H9 (cell line): ENCODE data around the gene WDFY1. TPM values are rescaled to one million over a fixed set of nuclear protein-coding genes. Genes with fewer than 3 reads are reported as not detected.
A peak's percentile ranks its signal among the peaks of the same experiment; 100 is the strongest.

Experiments
- DNase-seq: peaks from one replicate; pipeline ENCODE4 v3.0.0-alpha.2; 2017
- H2AFZ ChIP-seq: one replicate; pipeline ENCODE4 v1.6.1; 2013; ENCODE audit warnings: mild to moderate bottlenecking, low read length, control low read depth, moderate library complexity
- H2AK5ac ChIP-seq: 2 replicates; pipeline ENCODE4 v1.6.1; 2013; ENCODE audit warnings: low read length, control low read depth, mixed read lengths; ENCODE audit not compliant: insufficient read length
- H2BK120ac ChIP-seq: one replicate; pipeline ENCODE4 v1.6.1; 2013; ENCODE audit warnings: low read depth, mild to moderate bottlenecking, low read length, control low read depth, inconsistent platforms; ENCODE audit not compliant: poor library complexity, severe bottlenecking
- H2BK12ac ChIP-seq: 2 replicates; pipeline ENCODE4 v1.6.1; 2013; ENCODE audit warnings: low read length, control low read depth, mixed read lengths, low read depth; ENCODE audit not compliant: insufficient read length
- H2BK15ac ChIP-seq: 2 replicates; pipeline ENCODE4 v1.6.1; 2013; ENCODE audit warnings: low read depth, low read length, control low read depth
- H2BK20ac ChIP-seq: one replicate; pipeline ENCODE4 v1.6.1; 2013; ENCODE audit warnings: low read depth, mild to moderate bottlenecking, low read length, control low read depth, inconsistent platforms; ENCODE audit not compliant: poor library complexity, severe bottlenecking
- H2BK5ac ChIP-seq: 2 replicates; pipeline ENCODE4 v1.6.1; 2013; ENCODE audit warnings: low read length, control low read depth, mixed read lengths; ENCODE audit not compliant: insufficient read length
- H3K14ac ChIP-seq: 2 replicates; pipeline ENCODE4 v1.6.1; 2013; ENCODE audit warnings: low read length, control low read depth; ENCODE audit not compliant: insufficient read depth
- H3K18ac ChIP-seq: 2 replicates; pipeline ENCODE4 v1.6.1; 2013; ENCODE audit warnings: low read depth, mild to moderate bottlenecking, mixed read lengths, low read length, control low read depth; ENCODE audit not compliant: insufficient read length
- H3K23ac ChIP-seq: 2 replicates; pipeline ENCODE4 v1.6.1; 2013; ENCODE audit warnings: low read length, control low read depth, mixed read lengths, low read depth; ENCODE audit not compliant: insufficient read length
- H3K23me2 ChIP-seq: 2 replicates; pipeline ENCODE4 v1.6.1; 2013; ENCODE audit warnings: low read depth, mild to moderate bottlenecking, mixed read lengths, low read length, control low read depth; ENCODE audit not compliant: insufficient read length, poor library complexity, severe bottlenecking
- H3K27ac ChIP-seq: 2 replicates; pipeline ENCODE4 v1.5.1; 2013; ENCODE audit warnings: low read length, control low read depth, mixed read lengths, low read depth; ENCODE audit not compliant: insufficient read length
- H3K27me3 ChIP-seq: 2 replicates; pipeline ENCODE4 v1.6.1; 2013; ENCODE audit warnings: low read length, control low read depth, inconsistent platforms; ENCODE audit not compliant: insufficient read depth
- H3K4ac ChIP-seq: 2 replicates; pipeline ENCODE4 v1.6.1; 2013; ENCODE audit warnings: low read depth, mild to moderate bottlenecking, control low read depth, inconsistent platforms, low read length, moderate library complexity
- H3K4me1 ChIP-seq: 2 replicates; pipeline ENCODE4 v1.6.1; 2013; ENCODE audit warnings: low read length, control low read depth, inconsistent platforms; ENCODE audit not compliant: insufficient read depth
- H3K4me2 ChIP-seq: 2 replicates; pipeline ENCODE4 v1.6.1; 2013; ENCODE audit warnings: low read length, control low read depth, mixed read lengths; ENCODE audit not compliant: insufficient read length, insufficient read depth
- H3K56ac ChIP-seq: 2 replicates; pipeline ENCODE4 v1.6.1; 2013; ENCODE audit warnings: low read depth, mild to moderate bottlenecking, mixed read lengths, low read length, control low read depth; ENCODE audit not compliant: insufficient read length
- H3K79me1 ChIP-seq: 2 replicates; pipeline ENCODE4 v1.6.1; 2013; ENCODE audit warnings: low read depth, mild to moderate bottlenecking, moderate library complexity, low read length, control low read depth, inconsistent platforms; ENCODE audit not compliant: insufficient read depth, poor library complexity, severe bottlenecking
- H3K79me2 ChIP-seq: 2 replicates; pipeline ENCODE4 v1.6.1; 2013; ENCODE audit warnings: low read length, control low read depth, inconsistent platforms; ENCODE audit not compliant: insufficient read depth
- H3K9ac ChIP-seq: 2 replicates; pipeline ENCODE4 v1.6.1; 2013; ENCODE audit warnings: low read length, control low read depth, mixed read lengths; ENCODE audit not compliant: insufficient read length; ENCODE audit errors: extremely low read depth
- H3K9me3 ChIP-seq: one replicate; pipeline ENCODE4 v1.6.1; 2013; ENCODE audit warnings: low read depth, low read length, inconsistent platforms; ENCODE audit not compliant: control insufficient read depth
- H3T11ph ChIP-seq: one replicate; pipeline ENCODE4 v1.6.1; 2013; ENCODE audit warnings: mild to moderate bottlenecking, low read length, control low read depth, inconsistent platforms
- H4K20me1 ChIP-seq: one replicate; pipeline ENCODE4 v1.6.1; 2013; ENCODE audit not compliant: control insufficient read depth, insufficient read length, insufficient read depth
- H4K5ac ChIP-seq: 2 replicates; pipeline ENCODE4 v1.6.1; 2013; ENCODE audit warnings: low read depth, mild to moderate bottlenecking, mixed read lengths, low read length, control low read depth; ENCODE audit not compliant: insufficient read length
- H4K8ac ChIP-seq: replicated peaks from 2 replicates; pipeline ENCODE4 v1.6.1; 2013; ENCODE audit warnings: low read length, control low read depth, mixed read lengths, low read depth; ENCODE audit not compliant: insufficient read length
- H4K91ac ChIP-seq: 2 replicates; pipeline ENCODE4 v1.6.1; 2013; ENCODE audit warnings: low read depth, mild to moderate bottlenecking, moderate library complexity, mixed read lengths, low read length, control low read depth; ENCODE audit not compliant: insufficient read length
- H3K27ac Mint-ChIP-seq, 3 experiments: 2 replicates in 2 of 3; 3 replicates in 1 of 3; pipeline ENCODE4 v1.8.0; 2020 to 2021; ENCODE audit warnings: mixed read lengths in 3 of 3, mild to moderate bottlenecking in 1 of 3, moderate library complexity in 1 of 3
- H3K27me3 Mint-ChIP-seq: 2 replicates; pipeline ENCODE4 v1.8.0; 2021; ENCODE audit warnings: low read depth, mild to moderate bottlenecking, moderate library complexity, mixed read lengths
- H3K36me3 Mint-ChIP-seq, 3 experiments: 2 replicates in 2 of 3; 3 replicates in 1 of 3; pipeline ENCODE4 v1.8.0; 2020 to 2021; ENCODE audit warnings: low read depth in 3 of 3, mixed read lengths in 3 of 3; ENCODE audit not compliant: insufficient read depth in 1 of 3
- H3K4me1 Mint-ChIP-seq, 2 experiments: 2 replicates each; pipeline ENCODE4 v1.8.0; 2020; ENCODE audit warnings: mixed read lengths in 2 of 2
- H3K4me3 Mint-ChIP-seq, 2 experiments: 2 replicates in 1 of 2; 3 replicates in 1 of 2; pipeline ENCODE4 v1.8.0; 2020 to 2021; ENCODE audit warnings: mild to moderate bottlenecking in 2 of 2, mixed read lengths in 2 of 2, moderate library complexity in 1 of 2
- H3K9me3 Mint-ChIP-seq, 2 experiments: 2 replicates in 1 of 2; 3 replicates in 1 of 2; pipeline ENCODE4 v1.8.0; 2020; ENCODE audit warnings: mild to moderate bottlenecking in 2 of 2, mixed read lengths in 2 of 2, moderate library complexity in 1 of 2
- WGBS: extraction: QIAGEN DNeasy Blood & Tissue Kit; methylation state at CpG from one replicate; pipeline ENCODE4 v1.1.7; 2013; ENCODE audit warnings: missing lambda C conversion rate, low lambda C conversion rate, mixed read lengths; ENCODE audit not compliant: insufficient read length; ENCODE audit errors: extremely low coverage; 5-methylcytosine and 5-hydroxymethylcytosine counted together
- total RNA-seq: library from RNA; stranded (reverse); gene quantifications from 2 replicates; pipeline ENCODE4 v1.2.1, GENCODE V29; 2021
- TF ChIP-seq, protein P1 (sequence below): fragments of 200-600 bp; sonication (generic); conservative IDR thresholded peaks from 3 replicates; pipeline ENCODE4 v1.8.0; 2021; ENCODE audit warnings: antibody characterized with exemption, mild to moderate bottlenecking

WDFY1 gene
- total RNA-seq, 1 experiment from 2014 or later, result 54.1 TPM

DNA sequence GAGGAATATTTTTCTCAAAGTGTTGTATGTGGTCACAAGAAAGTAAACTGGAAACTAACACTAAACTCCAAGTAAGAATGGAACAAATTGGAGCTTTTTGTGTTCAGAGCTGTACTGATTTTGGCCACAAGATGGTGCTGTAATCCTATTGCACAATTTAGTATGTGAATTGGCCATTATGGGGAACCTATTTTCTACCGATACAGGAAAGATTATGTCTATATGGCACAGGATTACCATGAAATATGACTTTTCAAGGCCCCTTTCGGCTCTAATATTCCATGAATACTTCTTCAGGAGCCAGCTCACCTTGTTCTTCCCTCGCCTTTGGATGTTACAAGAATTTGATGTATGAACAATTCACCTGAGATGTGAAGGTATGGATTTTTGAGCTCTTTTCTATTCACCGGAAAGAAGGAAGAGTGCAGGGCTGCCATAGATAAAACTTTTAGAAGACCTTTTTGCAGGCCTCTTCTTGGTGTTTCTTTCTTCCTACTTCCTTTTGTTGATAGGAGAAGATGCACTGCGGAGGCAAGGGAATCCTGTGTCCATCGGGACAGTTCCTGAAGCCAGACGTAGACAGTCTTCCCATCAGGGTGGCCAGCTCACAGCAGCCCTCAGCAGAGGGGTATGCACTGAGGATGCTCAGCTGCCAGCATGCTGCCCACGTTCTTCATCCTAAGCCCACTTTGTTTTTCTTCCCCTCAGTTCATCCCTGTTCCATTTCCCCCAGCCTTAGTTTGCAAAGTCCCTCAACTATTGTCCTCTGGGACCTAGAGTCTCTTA lies 25.4 kb upstream of the WDFY1 start:
- H3K79me1 ChIP-seq, result no peaks in the 10 kb centered on the region
- H2AK5ac ChIP-seq, result no peak overlapping the region
- no peak overlapping the region for H2BK120ac ChIP-seq
- H3K79me2 ChIP-seq, result no peaks in the 10 kb centered on the region
- WGBS, result no CpG with 5 or more reads among the region's 8 CpGs
- no peak overlapping the region for H4K5ac ChIP-seq
- H4K20me1 ChIP-seq, result no peaks in the 10 kb centered on the region
- no peak overlapping the region for H3K27ac ChIP-seq
- no peak overlapping the region for H2BK12ac ChIP-seq
- H3K23me2 ChIP-seq, result no peaks in the 10 kb centered on the region
- H3K4ac ChIP-seq, result no peak overlapping the region
- H4K91ac ChIP-seq, result no peak overlapping the region
- no peaks in the 10 kb centered on the region for H3K9me3 Mint-ChIP-seq
- no peak overlapping the region for H2BK20ac ChIP-seq
- H3K9me3 ChIP-seq, result no peaks in the 10 kb centered on the region
- no peaks in the 10 kb centered on the region for H3K27me3 ChIP-seq
- H3K18ac ChIP-seq, result no peak overlapping the region
- DNase-seq, result no peak
- no peak overlapping the region for H2BK15ac ChIP-seq
- H3K36me3 Mint-ChIP-seq, result peaks cover 9 to 15% (median 14%) of the 10 kb centered on the region in 3 experiments; a peak in 6 of 7 replicates
- no peak overlapping the region for H2BK5ac ChIP-seq
- peak overlapping the region in 2 of 3 experiments; percentile 30 to 83; a peak in 3 of 7 replicates for H3K27ac Mint-ChIP-seq
- no peak overlapping the region for H3K23ac ChIP-seq
- no peak overlapping the region for H3T11ph ChIP-seq
- H3K4me2 ChIP-seq, result no peak overlapping the region
- no peak overlapping the region for H2AFZ ChIP-seq
- no peaks in the 10 kb centered on the region for H3K27me3 Mint-ChIP-seq
- H3K4me3 Mint-ChIP-seq, result no peak overlapping the region
- no peak overlapping the region for H3K9ac ChIP-seq
- no peak overlapping the region for H3K56ac ChIP-seq
- H3K14ac ChIP-seq, result no peak overlapping the region
- H3K4me1 Mint-ChIP-seq, result peaks cover 4 to 12% of the 10 kb centered on the region in 2 experiments; a peak in 3 of 4 replicates
- no peak overlapping the region for H4K8ac ChIP-seq
- TF ChIP-seq, protein P1, sequence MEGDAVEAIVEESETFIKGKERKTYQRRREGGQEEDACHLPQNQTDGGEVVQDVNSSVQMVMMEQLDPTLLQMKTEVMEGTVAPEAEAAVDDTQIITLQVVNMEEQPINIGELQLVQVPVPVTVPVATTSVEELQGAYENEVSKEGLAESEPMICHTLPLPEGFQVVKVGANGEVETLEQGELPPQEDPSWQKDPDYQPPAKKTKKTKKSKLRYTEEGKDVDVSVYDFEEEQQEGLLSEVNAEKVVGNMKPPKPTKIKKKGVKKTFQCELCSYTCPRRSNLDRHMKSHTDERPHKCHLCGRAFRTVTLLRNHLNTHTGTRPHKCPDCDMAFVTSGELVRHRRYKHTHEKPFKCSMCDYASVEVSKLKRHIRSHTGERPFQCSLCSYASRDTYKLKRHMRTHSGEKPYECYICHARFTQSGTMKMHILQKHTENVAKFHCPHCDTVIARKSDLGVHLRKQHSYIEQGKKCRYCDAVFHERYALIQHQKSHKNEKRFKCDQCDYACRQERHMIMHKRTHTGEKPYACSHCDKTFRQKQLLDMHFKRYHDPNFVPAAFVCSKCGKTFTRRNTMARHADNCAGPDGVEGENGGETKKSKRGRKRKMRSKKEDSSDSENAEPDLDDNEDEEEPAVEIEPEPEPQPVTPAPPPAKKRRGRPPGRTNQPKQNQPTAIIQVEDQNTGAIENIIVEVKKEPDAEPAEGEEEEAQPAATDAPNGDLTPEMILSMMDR, result peak; percentile 93
- no peaks in the 10 kb centered on the region for H3K4me1 ChIP-seq
